GM23248 (cell line): ENCODE data around the gene PDE3A.

Experiments used
- EZH2 ChIP-seq: fragments of 200-600 bp; sonication (generic); IDR thresholded peaks from 2 replicates; pipeline ENCODE4 v1.6.1; 2018; ENCODE audit warnings: antibody characterized with exemption, mild to moderate bottlenecking; ENCODE audit not compliant: insufficient read depth, poor library complexity, severe bottlenecking
- EZH2phosphoT487 ChIP-seq: fragments of 200-600 bp; sonication (generic); IDR thresholded peaks from 2 replicates; pipeline ENCODE4 v1.6.1; 2018; ENCODE audit warnings: antibody characterized with exemption, moderate library complexity, mild to moderate bottlenecking, low read depth; ENCODE audit not compliant: insufficient read depth

DNA sequence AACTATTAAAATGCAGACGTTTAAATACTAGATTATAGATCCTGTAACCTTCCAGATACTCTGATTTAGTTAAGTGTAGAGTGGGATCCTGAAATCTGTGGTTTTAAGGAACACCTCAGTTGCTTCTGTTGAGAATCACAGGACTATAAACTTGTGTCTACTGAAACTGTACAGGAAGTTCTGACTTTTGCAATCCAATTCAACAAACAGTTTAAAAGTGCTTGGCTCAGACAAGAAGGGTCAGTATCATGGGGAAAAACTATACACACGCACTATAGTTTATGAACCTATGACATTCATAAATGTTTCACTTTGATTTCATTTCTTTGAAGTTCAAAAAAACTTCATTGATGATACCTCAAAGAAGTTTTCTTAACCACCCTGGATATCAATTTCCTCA, 13.8 kb downstream of the PDE3A start:
- no peak for TF ChIP-seq EZH2
- TF ChIP-seq EZH2phosphoT487: no peak
